OCI-LY3 (cell line): ENCODE measurements around the gene MAB21L4.

Experiments used
- CTCF ChIP-seq: fragments of 200-600, 300-600 bp; sonication (generic); IDR thresholded peaks from 2 replicates; pipeline ENCODE4 v1.5.1; 2014; ENCODE audit warnings: antibody characterized with exemption, low read length, low read depth
- EZH2phosphoT487 ChIP-seq: fragments of 200-600 bp; shearing (Covaris generic); IDR thresholded peaks from 2 replicates; pipeline ENCODE4 v1.6.1; 2018; ENCODE audit warnings: antibody characterized with exemption, mixed run types, low read depth

DNA sequence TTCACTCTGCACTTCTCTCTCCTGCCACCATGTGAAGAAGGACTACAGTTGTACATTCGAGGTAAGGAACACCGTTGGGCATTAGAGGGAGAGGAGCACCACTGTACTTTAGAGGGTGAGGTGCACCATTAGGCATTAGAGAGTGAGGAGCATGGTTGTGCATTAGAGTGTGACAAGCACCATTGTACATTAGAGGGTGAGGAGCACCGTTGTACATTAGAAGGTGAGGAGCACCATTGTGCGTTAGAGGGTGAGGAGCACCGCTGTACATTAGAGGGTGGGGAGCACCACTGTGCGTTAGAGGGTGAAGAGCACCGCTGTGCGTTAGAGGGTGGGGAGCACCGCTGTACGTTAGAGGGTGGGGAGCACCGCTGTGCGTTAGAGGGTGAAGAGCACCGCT, 48.1 kb downstream of the MAB21L4 start:
- TF ChIP-seq CTCF = no peak
- TF ChIP-seq EZH2phosphoT487 = no peak
